Measurements from ENCODE around the gene STX16.

DNA sequence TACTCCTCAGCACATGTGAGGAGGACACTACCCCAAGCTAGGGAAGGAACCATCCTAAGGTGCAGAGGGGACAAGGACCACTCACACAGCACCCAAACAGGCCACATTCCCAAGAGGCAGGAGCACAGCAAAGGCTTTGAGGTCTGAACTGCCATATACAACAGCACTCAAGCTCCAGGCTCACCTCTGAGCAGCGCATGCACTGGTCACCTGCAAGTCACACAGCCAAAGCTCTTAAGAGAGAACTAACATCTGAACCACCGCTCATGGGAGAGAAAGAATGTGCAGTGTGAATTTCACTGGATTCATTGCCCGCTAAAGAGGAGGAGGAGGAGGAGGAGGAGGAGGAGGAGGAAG lies 72.5 kb downstream of the STX16 start:
- TF ChIP-seq CTCF (IDR thresholded peaks at IDR 0.05) = no peak
- no peak for TF ChIP-seq EZH2 (IDR thresholded peaks at IDR 0.05; ENCODE audit: borderline replicate concordance, insufficient read depth, low read depth, low read length, poor library complexity, severe bottlenecking)

Data from B cell (primary cell).